ENCODE measurements around the gene AKR1D1.

GRCh38 chr7:138151731-138152577, 75.7 kb downstream of the AKR1D1 start:
- TF ChIP-seq EZH2phosphoT487 (IDR thresholded peaks at IDR 0.05; ENCODE audit: borderline replicate concordance, low read length) = no peak
- no peak for TF ChIP-seq CTCF (conservative IDR thresholded peaks at IDR 0.05; ENCODE audit: low read depth, low read length)
- no peak for TF ChIP-seq EZH2 (IDR thresholded peaks at IDR 0.05; ENCODE audit: low read length, unreplicated experiment)
